ENCODE measurements around the gene DSG1.

Gene DSG1

DNA sequence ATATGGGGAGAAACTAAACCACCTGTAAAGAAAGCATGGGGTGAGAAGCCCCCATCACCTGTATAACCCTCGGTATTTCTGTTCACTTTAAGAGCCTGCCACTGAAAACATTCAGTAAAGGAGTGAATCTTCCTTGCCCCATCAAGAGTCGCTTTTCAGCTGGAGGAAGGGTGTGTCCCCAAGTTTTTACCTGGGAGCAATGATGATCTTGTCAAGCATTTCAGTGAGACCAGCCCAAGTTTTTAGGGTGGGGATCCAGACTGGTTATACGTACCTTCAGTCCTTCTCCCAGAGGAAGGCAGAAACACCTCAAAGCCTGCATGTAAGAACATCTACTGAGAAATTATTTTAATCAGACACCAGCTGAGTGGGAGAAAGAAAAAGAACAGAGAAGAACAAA lies at the start of gene DSG1:
TSS of gene DSG1 (plus strand) at position 301 of the 400 bp plus-strand sequence. CDS start 141 bp downstream, outside the sequence.
- DNase-seq (ENCODE audit: low read depth): no peak
- TF ChIP-seq MYC (IDR thresholded peaks at IDR 0.05; ENCODE audit: low read depth, low read length) (no peak), POLR2A (IDR thresholded peaks at IDR 0.05; ENCODE audit: extremely low read depth, insufficient read length) (no peak)
- TF ChIP-seq, protein P1, sequence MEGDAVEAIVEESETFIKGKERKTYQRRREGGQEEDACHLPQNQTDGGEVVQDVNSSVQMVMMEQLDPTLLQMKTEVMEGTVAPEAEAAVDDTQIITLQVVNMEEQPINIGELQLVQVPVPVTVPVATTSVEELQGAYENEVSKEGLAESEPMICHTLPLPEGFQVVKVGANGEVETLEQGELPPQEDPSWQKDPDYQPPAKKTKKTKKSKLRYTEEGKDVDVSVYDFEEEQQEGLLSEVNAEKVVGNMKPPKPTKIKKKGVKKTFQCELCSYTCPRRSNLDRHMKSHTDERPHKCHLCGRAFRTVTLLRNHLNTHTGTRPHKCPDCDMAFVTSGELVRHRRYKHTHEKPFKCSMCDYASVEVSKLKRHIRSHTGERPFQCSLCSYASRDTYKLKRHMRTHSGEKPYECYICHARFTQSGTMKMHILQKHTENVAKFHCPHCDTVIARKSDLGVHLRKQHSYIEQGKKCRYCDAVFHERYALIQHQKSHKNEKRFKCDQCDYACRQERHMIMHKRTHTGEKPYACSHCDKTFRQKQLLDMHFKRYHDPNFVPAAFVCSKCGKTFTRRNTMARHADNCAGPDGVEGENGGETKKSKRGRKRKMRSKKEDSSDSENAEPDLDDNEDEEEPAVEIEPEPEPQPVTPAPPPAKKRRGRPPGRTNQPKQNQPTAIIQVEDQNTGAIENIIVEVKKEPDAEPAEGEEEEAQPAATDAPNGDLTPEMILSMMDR (IDR thresholded peaks at IDR 0.05; ENCODE audit: low read depth, low read length): no peak
- TF ChIP-seq, protein P2, sequence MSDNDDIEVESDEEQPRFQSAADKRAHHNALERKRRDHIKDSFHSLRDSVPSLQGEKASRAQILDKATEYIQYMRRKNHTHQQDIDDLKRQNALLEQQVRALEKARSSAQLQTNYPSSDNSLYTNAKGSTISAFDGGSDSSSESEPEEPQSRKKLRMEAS (IDR thresholded peaks at IDR 0.05; ENCODE audit: low read depth, low read length): no peak

DNA sequence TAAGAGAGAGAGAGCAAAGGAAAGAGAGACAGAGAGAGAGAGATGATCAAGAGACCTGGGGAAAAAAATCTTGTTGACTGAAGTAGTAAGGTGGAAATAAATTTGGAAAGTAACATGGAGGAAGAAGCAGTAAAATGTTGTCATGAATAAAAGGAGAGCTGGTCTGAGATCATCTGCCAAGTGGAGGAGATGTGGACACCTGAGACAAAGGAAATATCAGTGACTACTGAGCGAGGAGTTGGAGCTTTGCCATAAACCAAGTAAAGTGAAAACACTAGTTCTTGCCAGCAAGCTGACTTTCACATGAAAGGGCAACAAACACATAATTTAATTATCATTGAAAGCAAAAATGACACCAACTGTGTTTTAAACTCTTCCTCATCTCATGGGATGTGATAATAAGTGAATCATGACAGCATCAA lies 49.0 kb upstream of the DSG1 start:
- TF ChIP-seq POLR2A (IDR thresholded peaks at IDR 0.05; ENCODE audit: extremely low read depth, insufficient read length) (no peak), MYC (IDR thresholded peaks at IDR 0.05; ENCODE audit: low read depth, low read length) (no peak)
- TF ChIP-seq, protein P1 (IDR thresholded peaks at IDR 0.05; ENCODE audit: low read depth, low read length): no peak
- TF ChIP-seq, protein P2 (IDR thresholded peaks at IDR 0.05; ENCODE audit: low read depth, low read length): no peak
- DNase-seq (ENCODE audit: low read depth): no peak
- H3K4me3 ChIP-seq (ENCODE audit: low read depth, low read length): no peak overlapping the region

More for the DNA sequence above, at the start of gene DSG1:
- no peak within 1 kb of the TSS for H3K4me3 ChIP-seq (ENCODE audit: low read depth, low read length)

DNA sequence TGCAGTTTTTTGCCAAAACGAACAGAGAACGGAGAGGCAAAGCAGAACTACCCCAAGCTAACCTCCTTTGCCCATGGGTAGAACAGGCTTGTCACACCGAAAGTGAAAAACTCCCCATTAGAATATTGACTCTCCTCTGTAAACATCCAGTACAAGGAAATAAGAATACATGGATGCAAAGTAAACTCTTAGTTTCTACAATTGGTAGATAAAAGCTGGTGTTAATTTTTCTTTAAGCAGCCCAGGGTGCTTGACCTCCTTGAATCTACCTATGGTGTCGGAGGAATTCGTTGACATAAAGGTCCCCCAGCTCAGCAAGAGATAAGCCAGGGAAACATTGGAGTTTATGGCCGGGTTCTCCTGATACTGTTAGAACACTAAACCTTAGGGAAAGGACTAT lies 48.4 kb upstream of the DSG1 start:
- DNase-seq (ENCODE audit: low read depth): no peak
- H3K4me3 ChIP-seq (ENCODE audit: low read depth, low read length): no peak overlapping the region
- no peak for TF ChIP-seq MYC (IDR thresholded peaks at IDR 0.05; ENCODE audit: low read depth, low read length)
- no peak for TF ChIP-seq POLR2A (IDR thresholded peaks at IDR 0.05; ENCODE audit: extremely low read depth, insufficient read length)
- TF ChIP-seq, protein P1 (IDR thresholded peaks at IDR 0.05; ENCODE audit: low read depth, low read length): no peak
- TF ChIP-seq, protein P2 (IDR thresholded peaks at IDR 0.05; ENCODE audit: low read depth, low read length): no peak

GRCh38 chr18:31270578-31270977 lies 47.4 kb upstream of the DSG1 start:
- no peak for DNase-seq (ENCODE audit: low read depth)
- TF ChIP-seq, protein P1 (IDR thresholded peaks at IDR 0.05; ENCODE audit: low read depth, low read length): no peak
- TF ChIP-seq POLR2A (IDR thresholded peaks at IDR 0.05; ENCODE audit: extremely low read depth, insufficient read length) (no peak), MYC (IDR thresholded peaks at IDR 0.05; ENCODE audit: low read depth, low read length) (no peak)
- TF ChIP-seq, protein P2 (IDR thresholded peaks at IDR 0.05; ENCODE audit: low read depth, low read length): no peak
- no peak overlapping the region for H3K4me3 ChIP-seq (ENCODE audit: low read depth, low read length)

DNA sequence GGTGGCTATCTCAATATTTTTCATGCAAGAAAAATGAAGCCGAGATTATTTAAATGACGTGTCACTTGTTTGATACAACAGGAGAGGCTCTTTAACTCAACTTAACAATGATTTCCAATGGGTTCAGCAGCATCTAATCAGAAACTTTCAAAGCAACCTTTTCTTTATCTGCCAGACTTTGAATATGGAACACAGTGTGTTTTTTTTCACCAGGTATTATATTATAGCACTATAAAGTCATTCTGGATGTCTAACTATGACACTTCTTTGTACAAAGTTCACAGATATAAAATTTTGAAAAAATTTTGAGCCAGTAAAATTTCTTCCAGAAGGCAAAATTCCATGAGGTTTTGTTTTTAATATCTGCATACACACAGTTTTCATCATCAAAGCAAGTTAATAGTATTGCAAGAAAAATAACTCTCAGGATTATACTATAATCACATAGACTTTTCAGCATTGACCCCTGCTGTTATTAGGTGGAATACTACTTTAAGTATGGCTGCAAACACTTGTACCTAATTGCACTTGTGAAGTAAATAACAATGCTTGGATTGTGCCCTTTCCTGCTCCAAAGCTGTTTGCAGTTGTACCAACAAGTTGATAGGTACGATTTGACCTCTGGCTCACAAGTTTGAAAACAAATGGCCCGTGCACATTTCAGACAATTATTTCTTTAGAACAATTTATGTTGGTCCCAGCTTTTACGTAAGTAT lies 44.0 kb upstream of the DSG1 start:
- DNase-seq (ENCODE audit: low read depth): no peak
- TF ChIP-seq POLR2A (IDR thresholded peaks at IDR 0.05; ENCODE audit: extremely low read depth, insufficient read length) (no peak), MYC (IDR thresholded peaks at IDR 0.05; ENCODE audit: low read depth, low read length) (no peak)
- TF ChIP-seq, protein P2 (IDR thresholded peaks at IDR 0.05; ENCODE audit: low read depth, low read length): no peak
- TF ChIP-seq, protein P1 (IDR thresholded peaks at IDR 0.05; ENCODE audit: low read depth, low read length): no peak

More for the DNA sequence above, 44.0 kb upstream of the DSG1 start:
- no peak overlapping the region for H3K4me3 ChIP-seq (ENCODE audit: low read depth, low read length)

All from NB4 (cell line).